Neural progenitor cell (in vitro differentiated cells): ENCODE measurements around the gene BEST3.

Experiments used
- CTCF ChIP-seq: fragments of 200-600 bp; sonication (generic); IDR thresholded peaks from 2 replicates; pipeline ENCODE4 v1.5.1; 2017; ENCODE audit warnings: antibody characterized with exemption, mild to moderate bottlenecking
- EZH2 ChIP-seq: fragments of 200-600 bp; sonication (generic); IDR thresholded peaks from 2 replicates; pipeline ENCODE4 v1.6.1; 2017; ENCODE audit warnings: antibody characterized with exemption, mild to moderate bottlenecking, moderate library complexity

DNA sequence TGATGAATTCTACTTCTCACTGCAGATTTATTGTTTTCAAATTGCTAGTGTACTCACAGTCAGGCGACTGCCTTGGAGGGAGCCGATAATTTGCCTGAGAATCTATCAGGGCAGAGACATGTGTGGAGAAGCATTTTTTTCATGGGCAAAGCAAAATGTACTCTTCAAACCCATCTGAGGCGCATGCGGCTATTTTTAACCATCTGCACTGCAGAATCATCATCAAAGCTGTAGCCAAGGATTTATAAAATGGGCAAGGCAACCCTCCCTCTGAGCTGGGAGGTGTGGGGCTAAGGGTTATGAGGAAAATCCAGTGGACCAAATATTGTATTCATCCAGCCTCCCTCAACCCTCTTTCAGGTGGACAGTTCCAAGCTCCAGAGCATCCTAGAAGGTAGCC is 37.7 kb downstream of the BEST3 start:
- TF ChIP-seq CTCF = no peak
- TF ChIP-seq EZH2 = no peak
